GM19468 (cell line): ENCODE results near the gene PGAP2.
"Not testable (repeated sequence)": the region's sequence is repeated elsewhere in the genome, so short reads cannot be mapped to it uniquely, and the experiment has no call there.

Source experiments
- ATAC-seq: cut with Tn5 transposase; IDR thresholded peaks from one replicate; pipeline ENCODE4 v1.9.1; 2021; ENCODE audit warnings: mild to moderate bottlenecking, moderate library complexity, moderate number of reproducible peaks; ENCODE audit not compliant: unreplicated experiment; ENCODE audit errors: extremely low read depth

PGAP2 gene

DNA sequence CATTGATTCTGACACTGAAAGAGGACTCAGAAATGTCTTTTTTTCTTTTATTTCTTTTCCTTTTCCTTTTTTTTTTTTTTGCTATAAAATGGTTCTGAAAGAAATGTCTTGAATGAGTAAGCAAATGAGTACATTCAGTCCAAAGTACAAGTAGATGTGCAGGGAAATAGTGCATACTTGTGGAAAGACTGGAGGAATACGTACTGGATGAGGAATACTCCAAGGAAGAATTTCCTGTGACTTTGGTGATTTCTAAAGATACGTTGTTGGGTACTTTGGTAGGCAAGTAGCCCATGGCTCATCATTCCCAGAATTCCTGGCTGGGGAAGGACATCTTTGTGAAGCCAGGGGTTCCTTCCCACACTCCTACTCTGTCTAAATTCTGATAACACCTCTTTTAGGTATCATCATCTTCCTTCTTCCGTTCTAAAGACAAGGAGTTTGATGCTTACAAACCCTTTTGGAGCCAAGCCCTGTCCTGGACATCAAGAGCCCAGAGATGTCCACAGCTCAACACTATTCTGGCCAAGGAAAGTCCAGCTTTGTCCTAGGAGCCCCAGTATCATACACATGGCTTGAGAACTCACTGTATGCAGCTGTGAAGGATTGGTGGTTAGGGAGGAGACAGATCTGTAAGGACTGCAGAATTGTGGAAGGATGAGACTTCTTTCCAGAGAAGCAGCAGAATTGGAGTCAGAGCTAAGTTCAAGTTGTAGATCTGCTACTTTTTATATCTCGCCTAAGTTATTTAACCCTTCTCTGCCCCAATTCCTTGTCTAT is 6.2 kb upstream of the PGAP2 start:
- ATAC-seq = no peak

DNA sequence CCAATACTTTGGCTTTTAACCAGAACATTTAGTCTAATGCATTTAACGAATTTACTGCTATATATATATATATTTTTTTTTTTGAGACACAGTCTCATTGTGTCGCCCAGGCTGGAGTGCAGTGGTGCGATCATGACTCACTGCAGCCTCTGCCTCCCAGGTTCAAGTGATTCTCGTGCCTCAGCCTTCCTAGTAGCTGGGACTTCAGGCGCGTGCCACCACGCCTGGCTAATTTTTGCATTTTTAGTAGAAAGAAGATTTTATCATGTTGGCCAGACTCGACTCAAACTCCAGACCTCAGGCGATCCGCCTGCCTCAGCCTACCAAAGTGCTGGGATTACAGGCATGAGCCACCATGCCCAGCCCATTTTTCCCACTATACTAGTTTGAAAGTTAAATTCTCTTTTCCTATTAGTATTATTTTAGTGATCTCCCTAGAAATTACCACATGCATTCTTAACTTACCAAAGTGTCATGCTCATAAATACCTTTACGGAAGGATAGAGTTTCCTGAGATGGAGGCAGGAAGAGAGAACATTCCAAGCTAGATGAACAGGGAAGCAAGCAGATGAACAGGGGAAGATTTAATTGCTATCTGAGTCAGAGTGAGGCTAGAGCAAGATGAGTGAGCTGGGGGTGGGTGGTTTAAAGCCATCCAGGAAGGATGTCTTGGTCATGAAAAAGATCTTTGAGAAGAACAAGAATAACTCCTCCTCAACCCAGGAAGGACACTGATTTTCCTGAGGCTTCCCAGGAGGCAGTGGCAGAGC is 4.4 kb upstream of the PGAP2 start:
- ATAC-seq = no peak

- no peak for ATAC-seq
These were observed 682 bp downstream of the PGAP2 start for GRCh38 chr11:3808861-3809623.

- ATAC-seq = no peak
These were observed 1.2 kb downstream of the PGAP2 start for GRCh38 chr11:3809624-3809928.

DNA sequence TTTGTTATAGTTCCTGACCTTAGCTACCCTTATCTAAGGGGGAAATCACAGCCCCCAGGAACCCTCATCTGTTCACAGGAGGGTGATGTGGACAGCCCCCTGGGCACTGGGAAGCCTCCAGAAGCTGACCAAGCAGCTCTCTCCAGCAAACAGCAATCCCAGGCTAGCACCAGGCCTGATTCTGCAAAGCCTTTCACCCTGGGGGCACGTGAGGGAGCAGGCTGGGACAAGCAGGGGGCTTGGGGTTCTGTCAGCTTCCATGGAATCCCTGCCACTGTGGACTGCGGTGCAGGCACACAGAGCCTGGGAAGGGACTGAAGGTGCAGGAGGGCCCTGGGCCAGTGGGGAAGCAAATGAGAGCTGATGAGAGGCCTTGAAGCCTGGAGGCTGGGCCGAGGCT is 2.1 kb downstream of the PGAP2 start:
- no peak for ATAC-seq

DNA sequence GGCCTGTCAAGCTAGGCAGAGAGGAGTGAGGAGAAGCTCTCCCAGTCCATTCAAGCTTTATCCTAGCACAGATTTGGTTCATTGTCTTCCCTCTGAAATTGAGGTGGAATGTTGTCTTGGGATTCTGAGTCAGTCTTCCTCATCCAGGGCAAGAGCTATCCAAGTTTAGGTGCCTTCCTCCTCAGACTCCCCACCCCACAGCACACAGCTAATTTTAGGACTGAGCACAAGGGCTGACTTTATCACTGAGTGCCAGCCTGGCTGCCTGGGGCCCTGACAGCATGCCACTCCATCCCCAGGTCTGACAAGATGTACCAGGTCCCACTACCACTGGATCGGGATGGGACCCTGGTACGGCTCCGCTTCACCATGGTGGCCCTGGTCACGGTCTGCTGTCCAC is 2.6 kb downstream of the PGAP2 start:
- no peak for ATAC-seq

GRCh38 chr11:3814832-3815231 is 6.5 kb downstream of the PGAP2 start:
- ATAC-seq = not testable (repeated sequence)

DNA sequence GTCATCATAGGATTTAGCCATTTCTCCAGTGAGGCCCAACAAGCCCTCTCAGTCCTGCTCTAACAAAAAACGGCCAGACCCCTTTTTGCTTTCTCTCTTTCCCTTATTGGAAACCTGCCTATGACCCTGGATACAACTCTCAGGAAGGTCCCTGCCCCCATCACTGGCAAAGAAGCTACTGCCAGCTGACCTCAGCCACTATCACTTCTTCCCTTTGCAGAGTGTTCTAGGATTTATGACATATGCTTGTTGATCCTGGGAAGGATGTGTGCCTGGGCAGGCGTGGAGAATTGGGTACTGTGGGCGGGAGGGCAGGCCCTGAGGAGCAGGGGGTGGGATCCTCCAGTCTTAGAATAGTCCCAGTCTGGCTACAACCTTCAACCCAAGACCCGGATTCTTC is 7.5 kb downstream of the PGAP2 start:
- ATAC-seq = no peak

DNA sequence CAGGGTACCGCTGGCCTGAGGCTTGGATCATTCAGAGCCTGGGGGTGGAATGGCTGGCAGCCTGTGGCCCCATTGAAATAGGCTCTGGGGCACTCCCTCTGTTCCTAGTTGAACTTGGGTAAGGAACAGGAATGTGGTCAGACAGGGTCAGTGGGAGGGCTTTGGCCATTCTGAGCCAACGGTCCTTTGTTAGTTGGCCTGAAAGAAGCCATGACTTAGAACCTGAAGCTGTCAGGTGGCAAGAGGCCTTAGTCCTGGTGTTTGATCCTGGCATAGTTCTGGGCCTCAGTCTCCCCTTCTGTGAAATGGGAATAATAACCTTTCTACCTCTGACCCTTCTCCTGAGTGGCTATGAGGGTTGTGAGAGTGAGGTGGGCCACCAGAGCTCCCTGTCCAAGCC is 8.3 kb downstream of the PGAP2 start:
- ATAC-seq = no peak

- no peak for ATAC-seq
These were observed 8.9 kb downstream of the PGAP2 start for GRCh38 chr11:3817181-3817800.

DNA sequence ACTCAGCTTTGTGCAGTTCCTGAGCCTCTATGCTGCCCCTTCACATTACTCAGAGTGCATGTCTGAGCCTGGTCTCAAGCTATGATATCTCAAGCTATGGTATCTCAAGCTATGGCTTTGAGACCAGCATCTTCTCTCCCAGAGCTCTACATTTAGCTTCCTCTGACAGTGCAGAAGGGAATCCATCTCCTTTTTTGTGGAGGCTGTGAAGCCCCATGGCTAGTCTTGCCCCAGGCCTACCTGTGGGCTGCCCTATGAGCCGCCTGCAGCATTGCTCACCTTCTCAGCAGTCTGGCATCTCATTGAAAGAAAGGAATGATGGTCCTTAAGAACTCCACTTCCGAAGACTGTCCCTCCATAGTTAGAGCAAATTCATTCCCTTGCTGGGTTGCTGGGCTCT is 12.6 kb downstream of the PGAP2 start:
- no peak for ATAC-seq

- no peak for ATAC-seq
These were observed 14.0 kb downstream of the PGAP2 start for GRCh38 chr11:3822312-3822711.

GRCh38 chr11:3823303-3823702 is 14.9 kb downstream of the PGAP2 start:
- ATAC-seq = no peak

DNA sequence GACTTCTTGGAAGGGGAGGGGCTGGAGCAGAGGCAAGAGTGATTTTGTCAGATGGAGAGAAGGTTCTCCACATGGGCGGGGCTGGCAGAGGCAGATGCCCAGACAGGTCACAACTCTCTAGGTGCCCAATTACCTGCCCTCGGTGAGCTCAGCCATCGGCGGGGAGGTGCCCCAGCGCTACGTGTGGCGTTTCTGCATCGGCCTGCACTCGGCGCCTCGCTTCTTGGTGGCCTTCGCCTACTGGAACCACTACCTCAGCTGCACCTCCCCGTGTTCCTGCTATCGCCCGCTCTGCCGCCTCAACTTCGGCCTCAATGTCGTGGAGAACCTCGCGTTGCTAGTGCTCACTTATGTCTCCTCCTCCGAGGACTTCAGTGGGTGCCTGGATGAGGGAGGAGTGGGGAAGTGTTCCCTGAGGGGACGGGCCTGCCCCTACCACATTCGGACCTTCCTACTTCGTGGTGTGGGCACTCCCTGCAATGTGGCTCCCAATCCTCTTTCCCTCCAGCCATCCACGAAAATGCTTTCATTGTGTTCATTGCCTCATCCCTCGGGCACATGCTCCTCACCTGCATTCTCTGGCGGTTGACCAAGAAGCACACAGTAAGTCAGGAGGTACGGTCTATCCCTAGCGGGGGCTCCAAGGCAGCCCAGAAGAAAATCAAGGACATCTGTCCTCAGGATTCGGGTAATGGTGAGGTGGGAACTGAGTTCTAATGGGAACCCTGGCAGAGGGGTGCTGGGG is 15.6 kb downstream of the PGAP2 start:
- no peak for ATAC-seq

- ATAC-seq = no peak
These were observed 16.5 kb downstream of the PGAP2 start for GRCh38 chr11:3824714-3825472.

DNA sequence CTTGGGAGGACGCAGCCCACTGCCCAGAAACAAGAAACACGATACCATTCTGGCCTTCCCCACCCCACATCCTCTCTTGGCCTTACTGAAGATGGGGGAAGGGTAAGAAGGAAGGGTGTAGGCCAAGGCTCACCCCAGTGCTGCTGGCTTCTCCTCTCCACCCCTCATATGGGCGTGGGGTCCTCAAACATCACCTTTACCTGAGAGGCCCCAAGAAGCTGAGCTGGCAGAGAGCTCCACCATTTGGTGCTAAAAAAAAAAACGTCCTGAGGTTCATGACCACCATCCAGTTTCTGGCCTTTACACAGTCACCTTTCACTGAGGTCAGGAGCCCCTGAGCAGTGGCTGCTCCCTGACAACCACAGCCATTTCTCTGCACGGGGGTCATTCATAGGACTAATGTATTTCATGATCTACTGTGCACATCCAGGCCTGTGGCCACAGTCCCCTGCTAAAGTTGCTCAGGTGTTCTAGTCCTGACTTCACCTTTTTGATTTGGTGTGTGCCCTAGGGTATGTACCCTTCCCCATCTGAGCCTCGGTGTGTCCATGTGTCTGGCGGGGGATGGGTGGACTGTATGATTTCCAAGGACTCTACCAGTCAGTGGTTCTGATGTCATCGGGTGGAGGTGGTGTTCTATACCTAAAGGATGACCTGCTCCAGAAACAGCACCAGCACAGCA is 17.3 kb downstream of the PGAP2 start:
- no peak for ATAC-seq

DNA sequence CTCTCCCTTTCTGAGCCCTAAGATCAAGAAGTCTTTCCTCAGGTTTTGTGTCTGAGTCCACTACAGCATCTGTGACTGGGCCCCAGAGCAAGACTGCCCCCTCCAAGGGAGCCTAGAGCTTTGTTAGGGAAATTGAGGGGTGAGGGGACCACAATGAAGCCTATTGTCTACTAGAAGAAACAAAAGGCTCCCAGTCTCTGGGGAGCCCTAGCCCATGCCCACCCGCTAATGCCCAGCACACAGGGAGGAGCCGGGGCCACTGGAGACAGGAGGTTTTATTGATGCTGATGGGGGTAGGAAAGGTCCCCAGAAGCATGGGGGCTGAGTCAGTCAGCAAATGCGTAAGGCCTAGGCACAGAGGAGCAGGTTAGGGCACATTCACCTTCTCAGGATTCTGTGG is 18.4 kb downstream of the PGAP2 start:
- no peak for ATAC-seq

GRCh38 chr11:3827434-3828186 is 19.2 kb downstream of the PGAP2 start:
- no peak for ATAC-seq
